ENCODE results near the gene CMC1. TPM values are rescaled to one million over a fixed set of nuclear protein-coding genes. Genes with fewer than 3 reads are reported as not detected.

CMC1 gene
- total and polyA plus RNA-seq, 2 experiments from 2014 or later = 22.6 to 45.8 TPM

DNA sequence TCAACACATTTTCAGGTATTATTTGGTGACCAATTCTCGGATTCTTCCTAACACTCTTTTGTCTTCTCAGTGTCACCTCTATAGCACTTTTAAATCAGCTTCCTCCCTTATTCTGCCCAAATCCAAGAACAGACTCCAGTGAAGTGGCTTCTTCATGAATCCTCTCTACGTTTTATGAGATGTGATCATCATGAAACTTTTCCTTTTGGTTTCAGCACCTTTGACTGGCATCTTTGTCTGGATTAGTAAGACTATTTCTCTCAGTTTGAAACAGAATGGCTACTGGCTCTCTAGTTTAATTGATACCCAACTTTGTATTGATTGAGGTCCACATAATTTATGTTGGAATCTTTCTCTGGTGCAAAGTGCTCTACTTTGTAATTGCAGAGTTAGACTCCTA is 45.6 kb downstream of the CMC1 start:
- 85% methylated on average over 2 of the region's 2 CpGs for WGBS (ENCODE audit: low lambda C conversion rate, missing lambda C conversion rate)
- H2AFZ ChIP-seq = no peak overlapping the region

DNA sequence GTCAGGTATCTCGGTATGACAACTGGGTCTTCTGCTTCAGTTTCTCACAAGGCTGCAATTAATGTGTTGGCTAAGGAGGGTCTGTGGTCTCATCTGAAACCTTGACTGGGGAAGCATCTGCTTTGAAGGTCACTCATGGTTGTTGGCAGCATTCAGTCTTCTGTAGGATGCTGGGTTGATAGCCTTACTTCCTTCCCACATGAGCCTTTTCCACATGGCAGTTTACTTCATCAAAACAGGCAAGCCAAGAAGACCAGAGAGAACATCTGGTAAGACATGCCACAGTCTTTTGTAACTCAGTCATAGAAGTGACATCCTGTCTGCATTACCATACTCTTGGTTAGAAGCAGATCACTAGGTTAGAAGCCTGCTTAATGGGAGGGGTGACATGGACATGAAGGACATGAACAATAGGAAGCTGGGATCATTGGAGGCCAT is 49.5 kb downstream of the CMC1 start:
- no peak for DNase-seq (ENCODE audit: low spot score)
- Histone ChIP-seq H3K9me3 (ENCODE audit: low read depth) (no peaks in the 10 kb centered on the region), H2AFZ (no peak overlapping the region), H3K4me2 (no peak overlapping the region), H3K79me2 (no peaks in the 10 kb centered on the region), H4K20me1 (ENCODE audit: insufficient read depth, poor library complexity, severe bottlenecking) (no peaks in the 10 kb centered on the region), H3K27me3 (no peaks in the 10 kb centered on the region), H3K4me3 (no peak overlapping the region), H3K9me2 (replicated peaks; ENCODE audit: insufficient read depth) (no peaks in the 10 kb centered on the region), H3K27ac (no peak overlapping the region), H3K4me1 (ENCODE audit: insufficient read depth) (no peaks in the 10 kb centered on the region), H3K36me3 (replicated peaks; ENCODE audit: insufficient read depth, low read depth) (no peaks in the 10 kb centered on the region)
- WGBS (ENCODE audit: low lambda C conversion rate, missing lambda C conversion rate) = 96% methylated on average over 1 of the region's 1 CpG
- TF ChIP-seq EZH2 (IDR thresholded peaks at IDR 0.05; ENCODE audit: borderline replicate concordance) = no peak
- TF ChIP-seq, protein P1, sequence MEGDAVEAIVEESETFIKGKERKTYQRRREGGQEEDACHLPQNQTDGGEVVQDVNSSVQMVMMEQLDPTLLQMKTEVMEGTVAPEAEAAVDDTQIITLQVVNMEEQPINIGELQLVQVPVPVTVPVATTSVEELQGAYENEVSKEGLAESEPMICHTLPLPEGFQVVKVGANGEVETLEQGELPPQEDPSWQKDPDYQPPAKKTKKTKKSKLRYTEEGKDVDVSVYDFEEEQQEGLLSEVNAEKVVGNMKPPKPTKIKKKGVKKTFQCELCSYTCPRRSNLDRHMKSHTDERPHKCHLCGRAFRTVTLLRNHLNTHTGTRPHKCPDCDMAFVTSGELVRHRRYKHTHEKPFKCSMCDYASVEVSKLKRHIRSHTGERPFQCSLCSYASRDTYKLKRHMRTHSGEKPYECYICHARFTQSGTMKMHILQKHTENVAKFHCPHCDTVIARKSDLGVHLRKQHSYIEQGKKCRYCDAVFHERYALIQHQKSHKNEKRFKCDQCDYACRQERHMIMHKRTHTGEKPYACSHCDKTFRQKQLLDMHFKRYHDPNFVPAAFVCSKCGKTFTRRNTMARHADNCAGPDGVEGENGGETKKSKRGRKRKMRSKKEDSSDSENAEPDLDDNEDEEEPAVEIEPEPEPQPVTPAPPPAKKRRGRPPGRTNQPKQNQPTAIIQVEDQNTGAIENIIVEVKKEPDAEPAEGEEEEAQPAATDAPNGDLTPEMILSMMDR (IDR thresholded peaks at IDR 0.05; ENCODE audit: poor library complexity) = no peak

More for the DNA sequence above, 45.6 kb downstream of the CMC1 start:
- Histone ChIP-seq H3K36me3 (replicated peaks; ENCODE audit: insufficient read depth, low read depth) (no peaks in the 10 kb centered on the region), H3K27me3 (no peaks in the 10 kb centered on the region), H4K20me1 (ENCODE audit: insufficient read depth, poor library complexity, severe bottlenecking) (no peaks in the 10 kb centered on the region), H3K9me2 (replicated peaks; ENCODE audit: insufficient read depth) (no peaks in the 10 kb centered on the region), H3K4me2 (no peak overlapping the region), H3K4me1 (ENCODE audit: insufficient read depth) (no peaks in the 10 kb centered on the region), H3K4me3 (no peak overlapping the region), H3K79me2 (no peaks in the 10 kb centered on the region), H3K9me3 (ENCODE audit: low read depth) (no peaks in the 10 kb centered on the region), H3K27ac (no peak overlapping the region)
- TF ChIP-seq, protein P1 (IDR thresholded peaks at IDR 0.05; ENCODE audit: poor library complexity) = no peak
- TF ChIP-seq EZH2 (IDR thresholded peaks at IDR 0.05; ENCODE audit: borderline replicate concordance) (no peak), EZH2phosphoT487 (IDR thresholded peaks at IDR 0.05; ENCODE audit: low read depth, severe bottlenecking, unreplicated experiment) (no peak)
- DNase-seq (ENCODE audit: low spot score) = no peak

DNA sequence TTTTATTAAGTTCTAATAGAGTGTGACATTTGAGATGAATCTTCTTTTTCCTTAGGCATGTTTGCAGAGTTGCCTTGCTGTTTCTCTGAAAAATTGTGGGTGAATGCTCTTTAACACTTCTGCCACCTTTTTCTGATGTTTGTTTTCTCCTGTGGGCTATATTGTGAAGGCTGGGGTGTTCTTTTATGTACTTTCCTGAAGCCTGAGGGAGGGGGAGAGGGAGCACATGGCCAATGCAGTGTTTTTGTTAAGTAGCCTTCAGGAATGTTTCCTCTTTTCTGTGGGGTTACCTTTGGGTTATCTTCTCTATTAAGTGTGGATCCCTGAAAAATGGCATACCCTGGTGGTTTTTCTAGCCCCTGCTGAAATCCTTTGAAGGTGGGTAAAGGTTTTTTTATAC is 50.2 kb downstream of the CMC1 start:
- Histone ChIP-seq H3K9me3 (ENCODE audit: low read depth) (no peaks in the 10 kb centered on the region), H3K4me2 (no peak overlapping the region), H3K27ac (no peak overlapping the region), H3K9me2 (replicated peaks; ENCODE audit: insufficient read depth) (no peaks in the 10 kb centered on the region), H3K4me1 (ENCODE audit: insufficient read depth) (no peaks in the 10 kb centered on the region), H3K27me3 (no peaks in the 10 kb centered on the region), H4K20me1 (ENCODE audit: insufficient read depth, poor library complexity, severe bottlenecking) (no peaks in the 10 kb centered on the region), H3K36me3 (replicated peaks; ENCODE audit: insufficient read depth, low read depth) (no peaks in the 10 kb centered on the region), H3K79me2 (no peaks in the 10 kb centered on the region), H2AFZ (no peak overlapping the region), H3K4me3 (no peak overlapping the region)
- TF ChIP-seq, protein P1 (IDR thresholded peaks at IDR 0.05; ENCODE audit: poor library complexity) = no peak
- TF ChIP-seq EZH2 (IDR thresholded peaks at IDR 0.05; ENCODE audit: borderline replicate concordance) (no peak), EZH2phosphoT487 (IDR thresholded peaks at IDR 0.05; ENCODE audit: low read depth, severe bottlenecking, unreplicated experiment) (no peak)
- no peak for DNase-seq (ENCODE audit: low spot score)

DNA sequence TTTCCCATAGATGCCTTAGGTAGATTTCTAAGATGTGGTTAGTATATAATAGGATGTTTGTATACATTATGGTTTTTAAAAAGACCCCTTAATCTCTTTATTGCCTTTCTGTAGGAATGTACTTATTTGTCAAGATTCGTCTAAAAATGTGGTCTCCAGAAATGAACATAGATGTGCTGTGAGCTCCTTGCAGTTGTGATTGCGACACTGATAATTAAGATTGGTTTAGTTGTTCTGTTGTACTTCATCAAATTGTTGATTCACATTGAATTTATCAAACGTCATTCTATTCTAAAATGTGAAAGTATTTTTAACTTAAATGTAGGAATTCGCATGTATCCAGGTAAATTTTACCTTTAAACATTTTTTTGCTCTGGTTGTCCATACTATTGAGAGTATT is 51.2 kb downstream of the CMC1 start:
- no peak for DNase-seq (ENCODE audit: low spot score)
- Histone ChIP-seq H3K4me1 (ENCODE audit: insufficient read depth) (no peaks in the 10 kb centered on the region), H2AFZ (no peak overlapping the region), H3K27me3 (no peaks in the 10 kb centered on the region), H4K20me1 (ENCODE audit: insufficient read depth, poor library complexity, severe bottlenecking) (no peaks in the 10 kb centered on the region), H3K4me2 (no peak overlapping the region), H3K9me2 (replicated peaks; ENCODE audit: insufficient read depth) (no peaks in the 10 kb centered on the region), H3K4me3 (no peak overlapping the region), H3K27ac (no peak overlapping the region), H3K9me3 (ENCODE audit: low read depth) (no peaks in the 10 kb centered on the region), H3K79me2 (no peaks in the 10 kb centered on the region), H3K36me3 (replicated peaks; ENCODE audit: insufficient read depth, low read depth) (no peaks in the 10 kb centered on the region)
- 80% methylated on average over 4 of the region's 4 CpGs for WGBS (ENCODE audit: low lambda C conversion rate, missing lambda C conversion rate)
- TF ChIP-seq, protein P1 (IDR thresholded peaks at IDR 0.05; ENCODE audit: poor library complexity) = no peak
- no peak for TF ChIP-seq EZH2 (IDR thresholded peaks at IDR 0.05; ENCODE audit: borderline replicate concordance)
- TF ChIP-seq EZH2phosphoT487 (IDR thresholded peaks at IDR 0.05; ENCODE audit: low read depth, severe bottlenecking, unreplicated experiment) = no peak

All from hepatocyte (in vitro differentiated cells).